ENCODE results near the gene DNAJB4.
"Not testable (repeated sequence)": the region's sequence is repeated elsewhere in the genome, so short reads cannot be mapped to it uniquely, and the experiment has no call there.

The DNAJB4 gene

DNA sequence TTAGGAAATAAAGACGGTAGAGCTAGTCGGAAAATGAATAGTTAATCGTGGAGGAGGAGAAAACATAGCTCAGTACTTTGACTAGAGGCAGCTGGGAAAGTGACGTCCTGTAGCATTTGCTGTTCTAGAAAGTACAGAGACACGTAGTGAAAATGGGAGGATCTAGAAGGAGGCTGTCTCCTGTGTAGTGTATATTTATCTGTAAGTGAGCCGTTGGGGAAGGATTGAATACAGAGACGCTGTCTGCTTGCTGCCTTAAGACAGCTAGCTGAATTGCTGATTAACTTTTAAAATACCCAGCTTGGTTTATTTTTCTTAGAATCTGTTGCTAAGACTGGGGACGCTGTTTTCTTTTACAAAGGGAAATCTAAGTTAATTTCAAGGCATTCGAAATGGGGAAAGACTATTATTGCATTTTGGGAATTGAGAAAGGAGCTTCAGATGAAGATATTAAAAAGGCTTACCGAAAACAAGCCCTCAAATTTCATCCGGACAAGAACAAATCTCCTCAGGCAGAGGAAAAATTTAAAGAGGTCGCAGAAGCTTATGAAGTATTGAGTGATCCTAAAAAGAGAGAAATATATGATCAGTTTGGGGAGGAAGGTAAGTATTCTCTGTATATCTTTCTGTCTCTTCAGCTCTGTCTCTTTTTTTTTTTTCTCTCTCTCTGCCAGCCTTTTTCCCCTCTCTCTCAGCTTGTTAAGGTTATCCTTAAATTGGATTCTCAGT lies at the start of gene DNAJB4:
Gene DNAJB4 (plus strand): TSS at position 221 of the 729 bp plus-strand sequence. CDS start 172 bp downstream, at position 393.
- DNase-seq, result peak; percentile 98

DNA sequence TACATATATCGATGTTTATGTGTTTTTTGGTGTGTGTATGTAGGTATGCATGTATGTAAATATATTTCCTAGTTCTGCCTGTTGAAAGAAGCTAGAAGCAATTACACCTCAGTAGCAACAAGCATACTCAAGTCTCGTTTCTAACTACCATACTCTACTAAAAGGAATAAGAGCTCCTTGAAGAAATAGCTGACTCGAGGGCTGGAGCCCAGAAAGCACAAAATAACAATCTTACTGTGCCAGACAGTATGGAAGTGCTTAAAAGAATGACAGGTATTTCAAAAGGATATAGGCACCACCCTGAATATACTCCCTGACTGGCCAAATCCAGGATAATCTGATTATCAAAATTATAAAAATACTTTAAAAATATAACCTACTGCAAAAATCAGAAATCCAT lies 49.0 kb upstream of the DNAJB4 start:
- DNase-seq, result no peak

DNA sequence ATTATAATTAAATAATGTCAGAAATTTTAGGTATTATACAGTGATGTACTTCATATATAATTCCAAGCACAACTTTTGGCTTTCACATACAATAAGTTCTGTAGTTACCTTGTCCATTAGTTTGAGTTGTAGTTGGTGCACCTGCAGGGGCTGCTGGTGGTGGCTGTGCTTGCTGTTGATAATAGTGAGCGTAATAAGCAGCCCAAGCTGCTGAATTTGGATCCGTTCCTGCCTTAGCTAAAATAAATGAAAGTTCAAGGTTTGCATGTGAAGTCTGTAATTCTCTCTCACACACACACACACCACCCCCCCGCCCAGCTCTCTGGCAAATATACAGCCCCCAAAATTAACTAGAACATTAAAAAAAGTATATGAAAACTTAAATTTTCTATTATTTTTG lies 48.3 kb upstream of the DNAJB4 start:
- no peak for DNase-seq

DNA sequence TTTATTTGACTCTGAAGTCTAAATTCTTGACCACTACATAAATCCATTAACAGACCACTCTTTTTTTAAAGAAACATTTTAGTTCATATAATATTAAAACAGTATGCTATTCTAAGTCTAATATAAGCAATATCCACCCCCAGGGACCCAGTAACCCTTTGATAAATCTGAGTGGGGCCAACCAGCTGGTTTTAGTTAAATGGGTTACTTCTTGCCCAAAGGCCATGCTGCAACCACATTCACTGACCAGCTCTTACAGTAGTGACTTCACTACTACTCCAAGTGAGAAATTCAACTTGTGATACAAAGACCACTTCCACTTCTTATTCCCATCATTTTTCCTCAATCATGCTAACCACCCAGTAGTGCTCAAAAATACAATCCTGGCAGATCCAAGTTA lies 46.3 kb upstream of the DNAJB4 start:
- no peak for DNase-seq

DNA sequence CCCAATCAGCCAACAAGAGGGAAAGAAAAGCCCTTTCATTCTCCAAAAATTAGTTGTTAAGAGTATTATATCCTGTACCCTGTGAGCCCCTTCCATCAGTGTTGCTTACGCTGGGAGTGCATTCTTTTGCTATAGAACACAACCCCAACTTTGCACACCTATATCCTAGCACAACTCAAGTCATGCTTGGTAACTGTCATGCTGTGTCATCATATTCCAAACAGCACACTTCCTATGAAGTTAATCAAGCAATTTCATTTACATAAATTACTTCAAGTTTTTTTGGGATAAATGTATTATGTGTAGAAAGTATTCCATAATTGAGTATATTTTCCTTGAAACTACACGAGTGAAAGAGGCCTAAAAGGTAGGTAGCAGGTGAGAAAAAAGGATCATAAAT lies 45.9 kb upstream of the DNAJB4 start:
- DNase-seq, result no peak

DNA sequence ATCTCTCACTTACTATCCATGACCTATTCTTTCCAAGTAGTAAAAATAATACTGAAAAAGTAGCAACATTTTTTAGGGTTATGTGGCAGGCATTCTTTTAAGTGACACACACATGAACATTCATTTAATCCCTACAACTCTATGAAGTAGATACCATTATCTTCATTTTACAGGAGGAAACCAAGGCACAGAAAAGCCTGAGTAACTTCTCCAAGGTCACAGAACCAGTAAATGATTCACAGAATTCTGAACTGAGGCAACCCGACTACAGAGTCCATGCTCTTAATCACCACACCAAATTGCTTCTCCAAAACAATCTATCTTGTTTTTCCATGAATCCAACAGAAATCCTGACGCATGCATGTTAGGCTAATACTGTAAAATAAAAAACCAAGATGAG lies 43.3 kb upstream of the DNAJB4 start:
- no peak for DNase-seq

DNA sequence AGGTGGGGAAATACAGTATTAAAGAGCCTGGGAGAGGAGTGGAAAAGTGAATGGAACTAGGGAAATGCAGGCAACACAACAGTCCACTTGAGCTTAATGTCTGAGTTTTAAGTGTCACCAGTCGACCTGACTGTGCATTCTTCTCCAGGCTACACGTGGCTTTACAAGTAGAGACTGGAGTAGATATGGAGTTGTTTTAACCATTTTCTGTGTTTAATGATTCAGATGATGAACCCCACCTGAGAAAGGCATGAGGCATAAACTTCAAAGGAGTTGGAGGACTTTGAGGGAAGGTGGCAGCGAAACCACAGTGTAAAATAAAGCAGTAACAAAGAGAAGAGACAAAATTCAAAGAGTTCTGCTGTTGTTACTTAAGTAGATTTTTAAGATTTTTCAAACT lies 38.4 kb upstream of the DNAJB4 start:
- no peak for DNase-seq

DNA sequence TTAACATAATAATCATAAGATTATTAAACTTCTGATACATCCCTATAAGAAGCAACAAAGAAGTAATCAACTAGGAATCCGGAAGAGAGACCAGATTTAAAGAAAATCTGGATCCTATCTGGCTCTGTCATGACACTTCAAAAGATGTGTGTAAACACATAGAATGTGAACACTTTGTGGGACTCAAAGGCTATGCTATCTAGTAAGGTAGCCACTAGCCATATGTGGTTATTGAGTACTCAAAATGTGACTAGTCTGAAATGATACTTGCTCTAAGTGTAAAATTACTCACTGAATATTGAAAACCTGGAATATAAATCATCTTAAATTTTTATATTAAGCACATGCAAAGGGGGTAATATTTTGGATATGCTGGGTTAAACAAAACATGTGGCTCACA lies 34.5 kb upstream of the DNAJB4 start:
- no peak for DNase-seq

DNA sequence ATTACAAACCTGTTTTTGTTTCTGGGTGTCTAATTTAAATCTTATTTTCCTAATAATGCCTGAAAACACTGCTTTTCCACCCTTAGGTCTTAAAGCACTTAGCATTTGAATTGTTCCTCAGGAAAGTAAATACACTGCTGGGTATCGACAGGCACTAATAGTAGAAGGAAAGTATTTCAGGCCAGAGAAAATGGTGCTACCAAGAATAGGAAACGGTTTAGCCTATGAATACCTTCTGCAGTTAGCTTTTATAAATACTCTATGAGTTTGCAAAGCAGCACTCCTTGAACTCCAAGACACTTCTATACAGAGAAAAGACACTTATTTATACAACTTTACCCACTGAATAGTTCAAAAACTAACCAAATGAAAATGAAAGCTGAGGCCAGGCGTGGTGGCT lies 32.7 kb upstream of the DNAJB4 start:
- DNase-seq, result no peak

DNA sequence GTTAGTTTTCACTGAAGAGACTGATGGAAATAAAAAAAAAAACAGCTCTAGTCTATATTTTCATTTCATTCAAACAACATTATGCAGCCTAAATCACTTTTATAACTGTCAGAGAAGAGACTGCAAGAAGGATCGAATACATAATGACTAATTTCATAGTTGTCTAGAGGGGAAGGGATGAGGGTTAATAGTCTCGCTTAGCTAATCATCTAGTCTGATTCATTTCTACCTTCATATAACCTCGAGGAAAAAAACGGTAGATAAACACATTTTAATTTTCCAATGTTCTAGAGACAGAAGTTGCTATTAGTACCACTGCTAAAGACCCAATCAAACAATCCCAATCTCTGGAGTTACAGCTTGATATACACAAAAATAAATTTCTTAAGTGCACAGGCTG lies 29.4 kb upstream of the DNAJB4 start:
- DNase-seq, result peak; percentile 61

DNA sequence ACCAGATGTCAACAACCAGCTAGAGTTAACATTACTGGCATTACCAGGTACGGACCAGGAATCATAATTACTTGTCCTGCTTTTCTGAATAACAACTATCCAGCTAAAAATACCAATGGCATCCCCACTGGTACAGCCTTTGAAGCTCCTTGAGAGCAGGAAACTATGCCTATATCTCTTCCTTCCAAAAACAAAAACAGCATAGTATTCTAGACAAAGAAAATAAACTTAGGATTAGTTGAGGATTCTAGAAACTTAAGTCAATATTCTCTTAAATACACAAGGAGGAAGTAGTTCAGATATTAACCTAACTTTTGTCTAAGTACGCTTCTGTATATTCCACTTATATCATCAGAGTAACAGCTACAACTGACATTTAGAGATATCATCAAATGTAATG lies 28.8 kb upstream of the DNAJB4 start:
- no peak for DNase-seq

DNA sequence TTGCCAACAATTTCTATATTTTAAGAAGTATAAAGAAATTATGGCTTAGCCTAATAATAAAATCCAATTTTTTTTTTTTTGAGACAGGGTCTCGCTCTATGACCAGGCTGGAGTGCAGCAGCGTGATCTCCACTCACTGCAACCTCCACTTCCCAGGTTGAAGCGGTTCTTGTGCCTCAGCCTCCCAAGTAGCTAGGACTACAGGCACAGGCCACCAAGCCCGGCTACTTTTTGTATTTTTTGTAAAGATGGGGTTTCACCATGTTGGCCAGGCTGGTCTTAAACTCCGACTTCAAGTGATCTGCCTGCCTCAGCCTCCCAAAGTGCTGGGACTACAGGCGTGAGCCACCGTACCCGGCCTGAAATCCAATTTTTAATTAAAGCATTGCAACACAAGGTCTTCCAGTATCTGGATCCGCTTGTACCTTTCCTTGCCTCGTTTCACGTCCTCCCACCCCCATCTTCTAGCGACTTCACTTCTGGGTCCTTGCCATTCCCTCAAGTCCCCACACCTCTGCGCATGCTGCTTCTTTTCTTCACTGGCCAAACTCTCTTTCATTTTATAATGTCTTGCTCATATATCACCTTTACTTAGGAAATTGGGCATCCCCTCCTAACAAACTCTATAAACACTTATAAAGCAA lies 28.2 kb upstream of the DNAJB4 start:
- no peak for DNase-seq

DNA sequence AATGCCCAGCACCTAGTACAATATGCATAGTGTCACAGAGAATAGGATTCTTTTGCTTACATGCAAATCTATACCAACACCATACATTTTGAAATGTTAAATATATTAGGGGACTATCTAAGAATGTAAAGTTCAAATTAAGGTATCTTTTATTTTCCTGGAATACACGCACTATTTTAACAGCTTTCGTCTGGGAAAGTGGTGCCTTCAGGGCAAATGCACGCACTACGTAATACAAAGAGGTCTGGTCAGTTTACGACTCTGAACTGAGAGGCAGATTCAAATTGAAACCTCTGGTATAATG lies 26.8 kb upstream of the DNAJB4 start:
- DNase-seq, result no peak

DNA sequence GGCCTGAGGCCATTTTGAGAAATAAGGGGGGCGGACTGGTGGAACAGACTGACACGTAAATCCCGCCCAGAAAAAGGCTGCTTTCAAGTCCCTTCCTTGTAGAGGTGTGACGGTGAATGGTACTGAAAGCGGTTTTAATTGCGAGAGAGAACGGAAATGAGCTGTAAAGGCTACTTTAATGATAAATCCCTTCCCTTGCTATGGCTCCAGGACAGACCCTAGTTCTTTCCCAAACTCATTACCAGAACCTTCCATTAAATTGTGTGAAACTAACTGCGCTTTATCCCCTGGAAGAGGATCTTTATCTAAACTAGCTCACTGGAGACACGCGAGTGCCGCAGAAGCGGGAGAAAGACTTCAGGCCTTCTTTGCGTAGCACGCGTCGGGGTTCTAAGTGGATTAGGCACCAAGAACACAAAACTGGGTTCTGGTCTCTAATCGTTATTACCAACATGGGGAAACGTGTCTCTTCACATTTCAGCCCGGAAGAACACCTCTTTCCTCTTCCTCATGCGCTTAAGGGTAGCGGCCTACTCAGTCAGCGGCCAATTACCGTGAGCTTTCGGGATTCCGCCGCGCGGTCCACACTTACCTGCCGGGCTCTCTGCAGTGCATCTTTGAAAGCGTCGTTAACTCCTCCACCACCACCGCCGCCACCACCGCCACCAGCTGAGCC lies 26.3 kb upstream of the DNAJB4 start:
- DNase-seq, result peak; percentile 91

DNA sequence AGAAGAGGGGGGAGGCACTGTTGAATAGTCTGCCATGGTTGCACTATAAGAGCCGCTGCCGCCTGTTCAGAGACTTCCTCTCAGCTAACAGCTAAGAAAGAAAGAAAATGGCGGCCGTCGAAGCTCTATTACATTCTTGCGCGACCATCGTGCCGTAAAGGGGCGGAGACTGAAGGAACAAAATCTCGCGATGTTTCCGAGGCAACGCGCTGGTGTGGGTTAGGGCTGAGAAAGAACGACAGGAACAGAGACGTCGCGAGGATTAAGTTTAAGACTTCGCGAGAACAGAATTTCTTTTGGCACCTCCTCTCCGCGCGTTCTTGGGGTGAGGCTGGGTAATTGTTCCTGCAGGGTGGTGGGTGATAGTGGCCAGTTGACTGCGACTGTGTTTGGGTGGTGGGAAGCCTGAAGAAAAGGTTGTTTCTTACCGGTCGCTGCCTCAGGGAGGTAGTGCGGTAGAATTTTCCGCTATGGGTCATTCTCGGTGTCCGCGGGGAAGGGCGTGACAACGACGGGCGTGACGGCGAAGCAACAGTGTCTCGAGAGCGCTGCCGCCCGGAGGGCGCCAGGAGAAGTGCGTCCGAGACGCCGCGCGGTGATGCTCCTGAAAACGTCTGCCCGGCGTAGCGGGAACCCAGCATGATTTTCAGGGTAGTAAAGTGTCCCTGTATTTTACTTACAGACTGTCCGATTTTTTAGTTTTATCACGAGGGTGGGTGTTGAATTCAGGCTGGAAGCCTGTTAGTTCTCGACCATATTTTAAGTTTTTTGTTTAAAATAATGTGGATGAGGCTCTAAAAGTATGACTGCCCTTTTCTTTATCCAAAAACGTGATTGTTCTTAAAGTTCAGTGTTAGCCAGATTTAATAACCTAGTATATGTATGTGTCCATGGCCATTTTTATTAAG lies 25.5 kb upstream of the DNAJB4 start, which contains the start of gene FUBP1:
Gene FUBP1 (minus strand): TSS at position 104 of the 908 bp plus-strand sequence. CDS start 68 bp downstream, at position 36.
- DNase-seq, result peak; percentile 99

DNA sequence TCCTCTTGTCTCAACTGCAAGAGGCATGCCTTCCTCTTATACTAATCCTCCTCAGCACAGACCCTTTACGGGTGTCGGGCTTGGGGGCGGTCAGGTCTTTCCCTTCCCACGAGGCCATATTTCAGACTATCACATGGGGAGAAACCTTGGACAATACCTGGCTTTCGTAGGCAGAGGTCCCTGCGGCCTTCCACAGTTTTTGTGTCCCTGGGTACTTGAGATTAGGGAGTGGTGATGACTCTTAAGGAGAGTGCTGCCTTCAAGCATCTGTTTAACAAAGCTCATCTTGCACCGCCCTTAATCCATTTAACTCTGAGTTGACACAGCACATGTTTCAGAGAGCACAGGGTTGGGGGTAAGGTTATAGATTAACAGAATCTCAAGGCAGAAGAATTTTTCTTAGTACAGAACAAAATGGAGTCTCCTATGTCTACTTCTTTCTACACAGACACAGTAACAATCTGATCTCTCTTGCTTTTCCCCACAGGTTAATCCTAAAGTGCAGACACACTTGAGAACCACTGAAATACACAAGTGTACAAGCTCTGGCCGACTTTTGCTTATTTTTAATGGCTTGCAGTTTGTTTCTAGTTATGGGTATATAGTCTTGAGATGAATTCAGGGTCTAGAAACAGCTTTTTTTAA lies 21.3 kb upstream of the DNAJB4 start:
- DNase-seq, result not testable (repeated sequence)

DNA sequence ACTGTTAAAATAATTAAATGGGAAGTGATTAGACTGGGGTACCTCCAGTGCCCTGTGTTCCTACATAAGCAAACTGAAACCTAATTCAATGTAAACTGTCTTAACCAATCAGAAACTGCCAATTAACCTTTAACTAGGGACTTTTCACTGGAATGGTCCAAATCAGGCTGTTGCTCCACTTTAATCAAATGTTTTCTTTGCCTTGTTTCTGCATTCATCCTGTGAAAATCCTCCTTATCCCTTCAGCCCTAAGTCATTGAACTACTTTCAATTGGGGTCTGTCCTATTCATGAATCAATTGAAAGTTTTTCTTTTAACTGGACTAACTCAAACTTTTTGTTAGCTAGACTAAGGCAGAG lies 20.8 kb upstream of the DNAJB4 start:
- no peak for DNase-seq

DNA sequence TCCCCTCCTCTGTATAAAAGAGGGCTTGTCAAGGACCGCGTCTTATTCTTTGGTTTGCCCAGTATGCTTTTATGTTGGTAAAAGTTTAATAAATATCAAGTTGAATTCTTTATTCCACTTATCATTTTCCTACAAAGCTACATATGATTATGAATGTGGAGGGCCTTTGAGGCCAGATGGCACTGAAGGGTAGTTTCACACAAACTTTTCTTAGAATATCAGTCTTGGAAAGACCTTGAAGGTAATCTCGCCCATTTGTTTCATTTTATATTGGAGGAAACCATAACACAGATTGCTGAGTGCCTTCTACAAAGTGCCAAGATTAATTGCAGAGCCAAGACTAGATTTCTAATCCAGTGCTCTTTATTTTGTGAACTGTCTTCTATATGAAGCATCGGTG lies 20.1 kb upstream of the DNAJB4 start:
- DNase-seq, result no peak

DNA sequence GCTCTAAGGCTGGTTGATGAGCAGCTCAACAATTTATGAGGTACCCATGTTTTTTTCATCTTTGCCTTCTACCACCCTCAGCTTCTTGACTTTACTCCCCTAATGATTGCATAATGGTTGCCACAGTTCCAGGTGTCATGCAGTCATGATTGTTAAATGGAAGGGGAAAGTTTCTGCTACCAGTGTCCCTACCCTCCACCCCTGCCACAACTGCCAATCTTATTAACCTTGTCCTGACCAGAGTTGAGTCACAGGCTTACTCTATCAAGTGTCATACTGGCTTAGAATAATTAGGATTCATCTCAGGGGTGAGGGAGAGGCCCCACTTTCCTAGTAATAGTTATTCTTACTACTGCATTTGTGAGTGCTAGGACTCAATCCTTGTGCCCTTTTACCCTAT lies 17.9 kb upstream of the DNAJB4 start:
- DNase-seq, result no peak

DNA sequence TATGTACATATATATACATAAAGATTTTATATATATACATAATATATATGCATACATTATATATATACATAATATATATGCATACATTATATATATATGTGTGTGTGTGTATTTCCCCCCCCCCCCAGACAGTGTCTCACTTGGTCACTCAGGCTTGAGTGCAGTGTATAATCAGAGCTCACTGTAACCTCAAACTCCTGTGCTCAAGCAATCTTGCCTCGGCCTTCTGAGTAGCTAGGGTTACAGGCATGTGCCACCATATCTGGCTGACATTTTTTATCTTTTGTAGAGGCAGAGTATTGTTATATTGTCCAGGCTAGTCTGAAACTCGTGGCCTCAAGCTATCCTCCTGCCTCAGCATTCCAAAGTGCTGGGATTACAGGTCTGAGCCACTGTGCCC lies 16.8 kb upstream of the DNAJB4 start:
- DNase-seq, result no peak

DNA sequence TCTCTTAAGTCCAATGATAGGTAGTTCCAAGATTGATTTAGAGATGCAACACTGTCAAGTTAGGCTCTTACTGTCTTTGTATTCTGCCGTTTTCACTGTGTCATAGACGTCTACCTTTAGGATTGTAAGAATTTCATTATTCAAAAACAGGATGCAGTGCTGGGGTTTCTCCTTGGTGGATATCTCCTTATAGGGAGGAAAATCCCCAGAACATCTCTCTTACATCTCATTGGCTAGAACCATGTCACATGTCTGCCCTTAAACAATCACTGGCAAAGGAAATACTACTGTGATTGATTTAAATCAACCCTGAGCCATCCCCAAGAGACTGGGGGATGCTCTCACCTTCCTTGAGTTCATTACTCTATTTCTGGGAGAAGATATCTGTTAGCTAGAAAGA lies 15.0 kb upstream of the DNAJB4 start:
- no peak for DNase-seq

DNA sequence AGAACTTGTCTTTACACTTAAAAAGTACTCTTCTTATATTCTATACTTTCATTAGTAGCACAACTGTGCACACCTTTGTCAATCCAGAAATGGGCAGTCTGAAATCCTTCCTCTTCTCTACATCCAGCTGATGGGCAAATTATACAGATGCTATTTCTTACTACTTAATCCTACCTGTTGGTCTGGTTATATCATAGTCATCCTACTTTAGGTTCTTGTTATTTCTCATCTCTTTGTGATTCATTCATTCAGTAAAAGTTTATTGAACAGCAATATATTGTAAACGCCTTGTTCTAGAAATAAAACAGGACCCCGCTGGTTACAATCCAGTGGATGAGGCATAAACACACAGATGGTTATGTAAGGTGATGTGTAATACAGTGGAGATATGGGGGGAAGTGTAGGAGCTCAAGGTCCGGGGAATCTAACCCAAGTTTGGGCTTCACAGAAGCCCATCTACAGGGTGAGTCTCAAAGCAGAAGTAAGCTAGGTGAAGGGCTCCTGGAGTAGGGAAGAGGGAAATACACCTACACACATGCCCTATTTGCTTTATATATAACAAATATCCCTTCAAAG lies 14.0 kb upstream of the DNAJB4 start:
- DNase-seq, result no peak

Data from fibroblast of skin of right biceps (primary cell).